Esophagus muscularis mucosa (tissue), 4 donors: Measurements from ENCODE around the gene HOXB5. TPM values are rescaled to one million over a fixed set of nuclear protein-coding genes. Genes with fewer than 3 reads are reported as not detected.

ENCODE experiments used
- DNase-seq: peaks from one replicate; pipeline ENCODE4 v3.0.0-alpha.2; 2017; ENCODE audit errors: extremely low spot score
- H3K27ac ChIP-seq, 4 donors: fragments of 200-600 bp; sonication (generic); replicated peaks in 1 of 4; 1 replicate in 3 of 4; 2 replicates in 1 of 4; pipeline ENCODE4 v1.5.1; 2016 to 2019; ENCODE audit warnings: mild to moderate bottlenecking in 1 of 4
- H3K27me3 ChIP-seq, 4 donors: fragments of 200-600 bp; sonication (generic); one replicate each; pipeline versions ENCODE4 v1.5.1 to v1.6.0; 2016 to 2019
- H3K36me3 ChIP-seq, 4 donors: fragments of 200-600 bp; sonication (generic); one replicate each; pipeline ENCODE4 v1.5.1; 2016 to 2019
- H3K4me1 ChIP-seq, 4 donors: fragments of 200-600 bp; sonication (generic); one replicate each; pipeline ENCODE4 v1.5.1; 2016 to 2019
- H3K4me3 ChIP-seq, 4 donors: fragments of 200-600 bp; sonication (generic); 1 replicate in 2 of 4; 2 replicates in 2 of 4; pipeline ENCODE4 v1.5.1; 2016 to 2019; ENCODE audit warnings: mild to moderate bottlenecking in 4 of 4, moderate library complexity in 1 of 4
- H3K9me3 ChIP-seq, 4 donors: fragments of 200-600 bp; sonication (generic); 1 replicate in 3 of 4; 2 replicates in 1 of 4; pipeline ENCODE4 v1.5.1; 2016 to 2019
- EP300 ChIP-seq: sonication (generic); formaldehyde crosslinking; IDR thresholded peaks from one replicate; pipeline ENCODE4 v1.6.1; 2017; ENCODE audit warnings: antibody characterized with exemption
- POLR2A ChIP-seq: fragments of 450-650 bp; IDR thresholded peaks from one replicate; pipeline ENCODE4 v1.6.1; 2017; ENCODE audit warnings: antibody characterized with exemption, moderate library complexity, mild to moderate bottlenecking, low read depth
- POLR2AphosphoS5 ChIP-seq, 2 donors: sonication (generic); formaldehyde crosslinking; IDR thresholded peaks; one replicate each; pipeline ENCODE4 v1.6.1; 2017; ENCODE audit warnings: antibody characterized with exemption in 2 of 2
- WGBS: methylation state at CpG from one replicate; pipeline ENCODE4 v1.1.5; 2018; 5-methylcytosine and 5-hydroxymethylcytosine counted together
- intact Hi-C: fragments of 100-400 bp; cut with DNase I; formaldehyde crosslinking; loops from one replicate; pipeline ENCODE4 v1.15.1; 2023
- total RNA-seq, 4 donors: library from RNA; depleted of rRNA; stranded (reverse); fragments of >200 nt; gene quantifications; one replicate each; pipeline versions ENCODE4 v1.1.0 to v1.2.1, GENCODE V29; 2016
- TF ChIP-seq, protein P1 (sequence below), 3 experiments: fragments of 200-600 bp in 2 of 3; fragments of 450-650 bp in 1 of 3; sonication (generic) in 2 of 3; IDR thresholded peaks; one replicate each; pipeline ENCODE4 v1.5.1; 2017 to 2019; ENCODE audit warnings: antibody characterized with exemption in 3 of 3, mild to moderate bottlenecking in 2 of 3, moderate library complexity in 1 of 3

The HOXB5 gene
- total RNA-seq, 4 donors from 2014 or later: 0.17 to 0.83 (median 0.36) TPM

DNA sequence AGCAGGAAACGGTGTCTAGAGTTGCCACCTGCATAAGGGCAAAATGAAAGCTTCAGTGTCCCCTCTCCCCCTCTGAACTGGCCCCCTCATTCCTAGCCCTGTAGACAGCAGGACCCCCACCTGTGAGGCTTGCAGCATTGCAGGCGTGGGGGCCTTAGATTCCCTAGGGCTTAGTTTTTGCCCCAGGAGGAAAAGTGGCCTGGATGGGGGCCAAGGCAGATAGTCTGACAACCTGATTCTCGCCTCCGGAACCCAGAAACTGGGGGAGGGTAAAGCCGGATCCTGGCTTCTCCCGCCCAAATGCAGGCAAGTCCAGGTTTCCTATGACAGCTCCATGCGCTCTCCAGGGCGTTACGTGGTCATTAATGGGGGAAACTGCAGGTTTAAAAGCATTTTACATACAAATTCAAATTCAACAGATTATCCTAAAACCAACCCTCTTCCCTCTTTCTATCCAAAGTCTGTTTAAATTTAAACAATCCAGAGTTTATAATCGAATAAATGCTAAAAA, 11.9 kb upstream of the HOXB5 start:
- no peak for DNase-seq
- H3K27me3 ChIP-seq: peaks cover 24 to 100% (median 94%) of the 10 kb centered on the region in 4 donors
- H3K4me3 ChIP-seq: no peak overlapping the region
- peaks cover 13 to 26% (median 21%) of the 10 kb centered on the region in 4 donors for H3K4me1 ChIP-seq
- intact Hi-C loops: no loop called here
- TF ChIP-seq, protein P1, sequence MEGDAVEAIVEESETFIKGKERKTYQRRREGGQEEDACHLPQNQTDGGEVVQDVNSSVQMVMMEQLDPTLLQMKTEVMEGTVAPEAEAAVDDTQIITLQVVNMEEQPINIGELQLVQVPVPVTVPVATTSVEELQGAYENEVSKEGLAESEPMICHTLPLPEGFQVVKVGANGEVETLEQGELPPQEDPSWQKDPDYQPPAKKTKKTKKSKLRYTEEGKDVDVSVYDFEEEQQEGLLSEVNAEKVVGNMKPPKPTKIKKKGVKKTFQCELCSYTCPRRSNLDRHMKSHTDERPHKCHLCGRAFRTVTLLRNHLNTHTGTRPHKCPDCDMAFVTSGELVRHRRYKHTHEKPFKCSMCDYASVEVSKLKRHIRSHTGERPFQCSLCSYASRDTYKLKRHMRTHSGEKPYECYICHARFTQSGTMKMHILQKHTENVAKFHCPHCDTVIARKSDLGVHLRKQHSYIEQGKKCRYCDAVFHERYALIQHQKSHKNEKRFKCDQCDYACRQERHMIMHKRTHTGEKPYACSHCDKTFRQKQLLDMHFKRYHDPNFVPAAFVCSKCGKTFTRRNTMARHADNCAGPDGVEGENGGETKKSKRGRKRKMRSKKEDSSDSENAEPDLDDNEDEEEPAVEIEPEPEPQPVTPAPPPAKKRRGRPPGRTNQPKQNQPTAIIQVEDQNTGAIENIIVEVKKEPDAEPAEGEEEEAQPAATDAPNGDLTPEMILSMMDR (IDR thresholded peaks at IDR 0.05): no peak
- no peak for TF ChIP-seq POLR2A
- TF ChIP-seq EP300: no peak
- TF ChIP-seq POLR2AphosphoS5 (IDR thresholded peaks at IDR 0.05): no peak
- H3K36me3 ChIP-seq: no peaks in the 10 kb centered on the region
- WGBS: 54% methylated on average over 6 of the region's 10 CpGs
- no peaks in the 10 kb centered on the region for H3K9me3 ChIP-seq
- H3K27ac ChIP-seq: no peak overlapping the region

- DNase-seq: no peak
- no peaks in the 10 kb centered on the region for H3K9me3 ChIP-seq
- H3K4me3 ChIP-seq: peak within 1 kb of the TSS in 2 of 4 donors; percentile 8 to 16
- 17% methylated on average over 16 of the region's 16 CpGs for WGBS
- H3K4me1 ChIP-seq: peaks cover 7 to 20% (median 15%) of the 10 kb centered on the region in 4 donors
- H3K36me3 ChIP-seq: no peaks in the 10 kb centered on the region
- TF ChIP-seq POLR2AphosphoS5 (IDR thresholded peaks at IDR 0.05) (no peak), POLR2A (no peak), EP300 (no peak)
- TF ChIP-seq, protein P1 (IDR thresholded peaks at IDR 0.05): no peak
- peaks cover 18 to 100% (median 92%) of the 10 kb centered on the region in 4 donors for H3K27me3 ChIP-seq
- no peak within 1 kb of the TSS for H3K27ac ChIP-seq
- intact Hi-C loops: no loop called here
Observed at GRCh38 chr17:48604770-48605329, 11.3 kb upstream of the HOXB5 start, which contains the start of gene HOXB6. HOXB6 (minus strand) TSS chr17:48604986; CDS start chr17:48598150, 6,836 bp downstream.

DNA sequence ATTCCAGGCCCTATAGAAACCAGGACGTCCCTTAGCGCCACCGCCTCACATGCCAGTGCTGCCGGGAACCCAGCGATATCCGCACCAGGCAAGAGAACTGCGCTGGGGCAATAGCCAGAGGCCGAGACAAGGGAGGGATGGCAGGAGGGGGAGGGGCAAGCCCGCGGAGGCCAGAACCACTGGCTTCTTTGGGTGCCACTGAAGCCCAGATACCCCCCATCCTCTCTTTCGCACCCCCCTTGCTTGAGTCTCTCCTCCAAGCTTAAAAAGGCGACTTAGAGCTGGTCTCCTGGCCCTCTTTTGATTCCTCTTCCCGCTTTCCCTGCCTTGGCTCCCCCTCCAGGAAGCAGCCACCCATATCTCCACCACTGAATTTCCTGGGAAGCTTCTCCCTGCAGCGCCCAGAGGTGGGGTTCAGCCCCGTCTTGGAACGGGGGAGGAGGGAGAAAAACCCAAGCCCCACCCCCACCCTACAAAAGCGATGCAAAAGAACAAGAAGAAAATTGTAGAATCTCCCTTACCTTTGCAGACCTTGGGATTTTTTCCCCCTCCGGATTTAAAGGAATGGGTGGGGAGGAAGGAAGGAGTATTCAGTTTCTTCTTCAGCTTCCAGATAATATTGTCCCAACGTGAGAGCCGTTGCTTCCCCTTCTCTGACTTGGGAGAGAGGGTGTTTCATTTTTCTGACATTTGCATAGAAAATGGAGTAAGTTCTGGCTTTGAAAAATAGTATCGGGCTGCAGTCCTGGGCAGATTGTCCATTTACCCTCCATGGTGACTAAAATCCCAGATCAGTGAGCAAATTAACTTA, 10.6 kb upstream of the HOXB5 start:
- intact Hi-C loops: no loop called here
- TF ChIP-seq EP300 (no peak), POLR2AphosphoS5 (IDR thresholded peaks at IDR 0.05) (no peak), POLR2A (no peak)
- TF ChIP-seq, protein P1 (IDR thresholded peaks at IDR 0.05): no peak
- DNase-seq: no peak
- no peak overlapping the region for H3K27ac ChIP-seq
- WGBS: 10% methylated on average over 20 of the region's 21 CpGs
- H3K4me1 ChIP-seq: peaks cover 5 to 18% (median 12%) of the 10 kb centered on the region in 4 donors
- peaks cover 18 to 100% (median 91%) of the 10 kb centered on the region in 4 donors for H3K27me3 ChIP-seq
- H3K4me3 ChIP-seq: peak overlapping the region in 2 of 4 donors; percentile 8 to 16
- H3K9me3 ChIP-seq: no peaks in the 10 kb centered on the region
- no peaks in the 10 kb centered on the region for H3K36me3 ChIP-seq

- H3K27ac ChIP-seq: no peak overlapping the region
- no peak for TF ChIP-seq EP300
- no peak for TF ChIP-seq POLR2AphosphoS5 (IDR thresholded peaks at IDR 0.05)
- TF ChIP-seq, protein P1 (IDR thresholded peaks at IDR 0.05): no peak
- no peak for TF ChIP-seq POLR2A
- no peaks in the 10 kb centered on the region for H3K9me3 ChIP-seq
- peak overlapping the region in 1 of 4 donors; percentile 12 for H3K4me3 ChIP-seq
- H3K36me3 ChIP-seq: no peaks in the 10 kb centered on the region
- DNase-seq: no peak
- H3K4me1 ChIP-seq: peaks cover 18 to 38% (median 28%) of the 10 kb centered on the region in 4 donors
- WGBS: 14% methylated on average over 14 of the region's 35 CpGs
- intact Hi-C loops: no loop called here
- peaks cover 18 to 100% (median 86%) of the 10 kb centered on the region in 4 donors for H3K27me3 ChIP-seq
Observed at GRCh38 chr17:48601539-48602425, 8.2 kb upstream of the HOXB5 start.
